SK-N-SH (cell line): ENCODE results near the gene FOXN4. TPM values are rescaled to one million over a fixed set of nuclear protein-coding genes. Genes with fewer than 3 reads are reported as not detected.

Experiments
- CTCF ChIA-PET: fragments of 300-600, 350-600 bp; formaldehyde crosslinking; extraction: SDS; loops from one replicate; lab custom pipeline; 2021; lab: Yijun Ruan, JAX
- POLR2A ChIA-PET: fragments of 350-600 bp; sonication (Branson Sonifier 250); formaldehyde crosslinking; extraction: SDS; loops from one replicate; lab custom pipeline; 2020; ENCODE audit warnings: antibody characterized with exemption, inconsistent platforms; lab: Yijun Ruan, JAX
- DNase-seq: peaks from one replicate; pipeline ENCODE4 v3.0.0; 2012
- H2AFZ ChIP-seq: fragments of 200-600 bp; sonication (generic); 2 replicates; pipeline ENCODE4 v1.8.1; 2016; ENCODE audit warnings: antibody characterized with exemption, mild to moderate bottlenecking, low read depth
- H3F3A ChIP-seq: fragments of 200-600 bp; sonication (generic); replicated peaks from 2 replicates; pipeline ENCODE3; 2016; ENCODE audit warnings: antibody characterized with exemption, mild to moderate bottlenecking; ENCODE audit not compliant: insufficient read depth
- H3K27ac ChIP-seq, 2 experiments: fragments of 200-500 bp in 1 of 2; fragments of 200-600 bp in 1 of 2; sonication (Bioruptor generic) in 1 of 2; sonication (generic), shearing (Covaris generic) in 1 of 2; 2 replicates each; pipeline versions ENCODE4 v1.5.1 to v1.6.1; 2014 to 2016; ENCODE audit warnings: low read depth in 2 of 2, inconsistent platforms in 1 of 2, low read length in 1 of 2, mild to moderate bottlenecking in 1 of 2, mixed read lengths in 1 of 2
- H3K27me3 ChIP-seq: fragments of 200-600 bp; sonication (generic), shearing (Covaris generic); 2 replicates; pipeline ENCODE4 v1.6.1; 2016; ENCODE audit warnings: mixed run types; ENCODE audit not compliant: insufficient read depth
- H3K36me3 ChIP-seq, 2 experiments: fragments of 200-500 bp in 1 of 2; fragments of 200-600 bp in 1 of 2; sonication (Bioruptor generic) in 1 of 2; sonication (generic) in 1 of 2; replicated peaks in 1 of 2; 2 replicates each; pipeline versions ENCODE3 to v1.5.1; 2014 to 2016; ENCODE audit warnings: low read length in 1 of 2, mild to moderate bottlenecking in 1 of 2; ENCODE audit not compliant: insufficient read depth in 2 of 2, control insufficient read depth in 1 of 2
- H3K4me1 ChIP-seq, 2 experiments: fragments of 200-500 bp in 1 of 2; fragments of 200-600 bp in 1 of 2; sonication (Bioruptor generic) in 1 of 2; sonication (generic), shearing (Covaris generic) in 1 of 2; 2 replicates each; pipeline versions ENCODE4 v1.5.1 to v1.6.1; 2014 to 2016; ENCODE audit warnings: low read depth in 1 of 2, low read length in 1 of 2, mixed run types in 1 of 2; ENCODE audit not compliant: insufficient read depth in 2 of 2, control insufficient read depth in 1 of 2
- H3K4me2 ChIP-seq: fragments of 200-600 bp; sonication (generic), shearing (Covaris generic); 2 replicates; pipeline ENCODE4 v1.6.1; 2017; ENCODE audit warnings: mixed run types
- H3K4me3 ChIP-seq, 2 experiments: fragments of 200-500 bp in 1 of 2; fragments of 200-600 bp in 1 of 2; sonication (Bioruptor generic) in 1 of 2; sonication (generic), shearing (Covaris generic) in 1 of 2; 2 replicates each; pipeline versions ENCODE4 v1.5.1 to v1.8.1; 2014 to 2016; ENCODE audit warnings: low read depth in 2 of 2, inconsistent platforms in 1 of 2, low read length in 1 of 2, mild to moderate bottlenecking in 1 of 2, mixed read lengths in 1 of 2, moderate library complexity in 1 of 2
- H3K79me2 ChIP-seq: fragments of 200-600 bp; sonication (generic); 2 replicates; pipeline ENCODE4 v1.8.1; 2017; ENCODE audit warnings: mild to moderate bottlenecking; ENCODE audit not compliant: insufficient read depth
- H3K9ac ChIP-seq: fragments of 200-600 bp; sonication (generic); 2 replicates; pipeline ENCODE4 v1.6.1; 2017; ENCODE audit warnings: mixed run types
- H3K9me2 ChIP-seq: fragments of 200-600 bp; sonication (generic); 2 replicates; pipeline ENCODE4 v1.6.1; 2017; ENCODE audit warnings: mixed run types
- H3K9me3 ChIP-seq: fragments of 200-600 bp; sonication (generic); 2 replicates; pipeline ENCODE4 v1.6.1; 2017; ENCODE audit warnings: mixed run types, mild to moderate bottlenecking, moderate library complexity
- H4K20me1 ChIP-seq: fragments of 200-600 bp; sonication (generic); 2 replicates; pipeline ENCODE4 v1.6.1; 2017; ENCODE audit warnings: mild to moderate bottlenecking, mixed run types; ENCODE audit not compliant: insufficient read depth
- CTCF ChIP-seq: fragments of 200-600 bp; sonication (generic); IDR thresholded peaks from 2 replicates; pipeline ENCODE4 v1.6.1; 2017; ENCODE audit warnings: antibody characterized with exemption, mild to moderate bottlenecking, moderate library complexity
- EP300 ChIP-seq, 2 experiments: IDR thresholded peaks; 2 replicates each; pipeline versions ENCODE4 v1.4.0 to v1.6.1; 2012; ENCODE audit warnings: borderline replicate concordance in 1 of 2, low read depth in 1 of 2, low read length in 1 of 2
- EZH2phosphoT487 ChIP-seq: fragments of 200-600 bp; sonication (generic); IDR thresholded peaks from 2 replicates; pipeline ENCODE4 v1.6.1; 2017; ENCODE audit warnings: low read depth, mixed run types, mild to moderate bottlenecking, antibody characterized with exemption, moderate library complexity, borderline replicate concordance
- FOSL2 ChIP-seq: IDR thresholded peaks from 2 replicates; pipeline ENCODE4 v1.4.0; 2012; ENCODE audit warnings: low read depth, mild to moderate bottlenecking, moderate library complexity, borderline replicate concordance
- GABPA ChIP-seq: IDR thresholded peaks from 2 replicates; pipeline ENCODE4 v1.4.0; 2012; ENCODE audit warnings: low read depth, mild to moderate bottlenecking
- GATA2 ChIP-seq: sonication (generic); formaldehyde crosslinking; IDR thresholded peaks from 2 replicates; pipeline ENCODE4 v1.5.0; 2020; ENCODE audit warnings: mild to moderate bottlenecking, missing genetic modification reagents
- MEF2A ChIP-seq: IDR thresholded peaks from 2 replicates; pipeline ENCODE4 v1.4.0; 2012; ENCODE audit warnings: low read depth, borderline replicate concordance
- MXI1 ChIP-seq: IDR thresholded peaks from 2 replicates; pipeline ENCODE4 v1.6.1; 2012; ENCODE audit warnings: mild to moderate bottlenecking, low read depth, low read length, improper control_type of control experiment
- NFIC ChIP-seq: IDR thresholded peaks from 2 replicates; pipeline ENCODE4 v1.4.0; 2012; ENCODE audit warnings: borderline replicate concordance
- RCOR1 ChIP-seq: fragments of 150-350 bp; IDR thresholded peaks from 2 replicates; pipeline ENCODE4 v1.6.1; 2017; ENCODE audit warnings: antibody characterized with exemption, low read length
- RFX5 ChIP-seq: IDR thresholded peaks from 2 replicates; pipeline ENCODE4 v1.6.1; 2012; ENCODE audit warnings: mild to moderate bottlenecking, improper control_type of control experiment, low read length
- RXRA ChIP-seq: IDR thresholded peaks from 2 replicates; pipeline ENCODE4 v1.4.0; 2012; ENCODE audit warnings: low read depth, mild to moderate bottlenecking, borderline replicate concordance
- SMC3 ChIP-seq: IDR thresholded peaks from 2 replicates; pipeline ENCODE4 v1.6.1; 2012; ENCODE audit warnings: low read depth, low read length, improper control_type of control experiment
- TCF12 ChIP-seq: IDR thresholded peaks from 2 replicates; pipeline ENCODE4 v1.4.0; 2012
- USF1 ChIP-seq: IDR thresholded peaks from 2 replicates; pipeline ENCODE4 v1.4.0; 2012; ENCODE audit warnings: low read depth, borderline replicate concordance
- USF2 ChIP-seq: fragments of 150-350 bp; IDR thresholded peaks from 2 replicates; pipeline ENCODE4 v1.6.1; 2017; ENCODE audit warnings: antibody characterized with exemption, low read length, low read depth, borderline replicate concordance
- YY1 ChIP-seq: IDR thresholded peaks from 2 replicates; pipeline ENCODE4 v1.4.0; 2012; ENCODE audit warnings: low read depth, mild to moderate bottlenecking
- ZBTB33 ChIP-seq: IDR thresholded peaks from 2 replicates; pipeline ENCODE4 v1.4.0; 2012; ENCODE audit warnings: low read depth, borderline replicate concordance
- WGBS: methylation state at CpG from one replicate; pipeline ENCODE4 v1.1.6; 2017; ENCODE audit warnings: low lambda C conversion rate; 5-methylcytosine and 5-hydroxymethylcytosine counted together
- polyA plus RNA-seq, 3 experiments: library from polyadenylated mRNA; depleted of rRNA; stranded (reverse); fragments of >200 nt; gene quantifications; 2 replicates each; pipeline ENCODE4 v1.2.3, GENCODE V29; 2012

Gene FOXN4
- polyA plus RNA-seq, 1 of the 3 experiments (the other 2 are of a cell fraction) = 0.10 TPM

- TF ChIP-seq ZBTB33 (no peak), MXI1 (no peak), FOSL2 (no peak), USF1 (no peak), RXRA (no peak), USF2 (no peak), TCF12 (no peak), CTCF (no peak), EZH2phosphoT487 (no peak), GABPA (no peak), EP300 (IDR thresholded peaks at IDR 0.05; ENCODE audit: borderline replicate concordance in 1 of 2, low read depth in 1 of 2, low read length in 1 of 2) (no peak), YY1 (no peak), SMC3 (no peak), MEF2A (no peak), RCOR1 (no peak), GATA2 (CRISPR knock-in tag) (no peak), RFX5 (no peak), NFIC (no peak)
- Histone ChIP-seq H2AFZ (no peak overlapping the region), H3K9me2 (no peaks in the 10 kb centered on the region), H4K20me1 (no peaks in the 10 kb centered on the region), H3K36me3 (no peaks in the 10 kb centered on the region), H3K4me1 (peaks cover 0 to 3% of the 10 kb centered on the region in 2 experiments; a peak in 1 of 4 replicates), H3K9me3 (no peaks in the 10 kb centered on the region), H3K4me2 (no peak overlapping the region), H3K4me3 (no peak overlapping the region), H3K27ac (no peak overlapping the region), H3K79me2 (no peaks in the 10 kb centered on the region), H3F3A (no peaks in the 10 kb centered on the region), H3K9ac (no peak overlapping the region), H3K27me3 (no peaks in the 10 kb centered on the region; the same call in 1 of the 2 replicates)
- DNase-seq = no peak
- ChIA-PET CTCF (interaction anchor here (3.4 kb wide), 1 partner anchor 94 kb away, joined by 11 read pairs; no protein-coding TSS in a partner anchor), POLR2A (no interaction called here)
- WGBS = 70% methylated on average over 6 of the region's 7 CpGs
These were observed 9.2 kb downstream of the FOXN4 start for GRCh38 chr12:109299849-109300248.
